Subcutaneous abdominal adipose tissue (tissue), 5 donors: ENCODE data around the gene HOXA4.
A peak's percentile ranks its signal among the peaks of the same experiment; 100 is the strongest.

ENCODE experiments used
- H3K27ac ChIP-seq: one replicate; pipeline ENCODE4 v1.7.0; 2013; ENCODE audit warnings: low read depth, mild to moderate bottlenecking, inconsistent platforms, low read length, moderate library complexity
- H3K27me3 ChIP-seq, 5 donors: one replicate each; pipeline ENCODE4 v1.7.0; 2013; ENCODE audit warnings: low read length in 5 of 5, inconsistent platforms in 1 of 5; ENCODE audit not compliant: control insufficient read depth in 5 of 5, insufficient read depth in 4 of 5
- H3K36me3 ChIP-seq, 5 donors: one replicate each; pipeline ENCODE4 v1.7.0; 2013; ENCODE audit warnings: low read length in 5 of 5; ENCODE audit not compliant: control insufficient read depth in 5 of 5, insufficient read depth in 5 of 5
- H3K4me1 ChIP-seq, 5 donors: one replicate each; pipeline ENCODE4 v1.7.0; 2013; ENCODE audit warnings: low read length in 5 of 5, mild to moderate bottlenecking in 3 of 5, moderate library complexity in 1 of 5; ENCODE audit not compliant: control insufficient read depth in 5 of 5, insufficient read depth in 5 of 5
- H3K4me3 ChIP-seq, 5 donors: one replicate each; pipeline ENCODE4 v1.7.0; 2013; ENCODE audit warnings: low read length in 5 of 5, low read depth in 1 of 5
- H3K9ac ChIP-seq, 5 donors: one replicate each; pipeline ENCODE4 v1.7.0; 2013; ENCODE audit warnings: low read length in 5 of 5, mild to moderate bottlenecking in 4 of 5, moderate library complexity in 3 of 5
- H3K9me3 ChIP-seq, 5 donors: one replicate each; pipeline ENCODE4 v1.7.0; 2013; ENCODE audit warnings: low read length in 5 of 5; ENCODE audit not compliant: control insufficient read depth in 5 of 5
- donor health status: healthy.
- donor health status: healthy.
- donor health status: healthy.
- donor health status: healthy.
- donor health status: healthy.

The HOXA4 gene

DNA sequence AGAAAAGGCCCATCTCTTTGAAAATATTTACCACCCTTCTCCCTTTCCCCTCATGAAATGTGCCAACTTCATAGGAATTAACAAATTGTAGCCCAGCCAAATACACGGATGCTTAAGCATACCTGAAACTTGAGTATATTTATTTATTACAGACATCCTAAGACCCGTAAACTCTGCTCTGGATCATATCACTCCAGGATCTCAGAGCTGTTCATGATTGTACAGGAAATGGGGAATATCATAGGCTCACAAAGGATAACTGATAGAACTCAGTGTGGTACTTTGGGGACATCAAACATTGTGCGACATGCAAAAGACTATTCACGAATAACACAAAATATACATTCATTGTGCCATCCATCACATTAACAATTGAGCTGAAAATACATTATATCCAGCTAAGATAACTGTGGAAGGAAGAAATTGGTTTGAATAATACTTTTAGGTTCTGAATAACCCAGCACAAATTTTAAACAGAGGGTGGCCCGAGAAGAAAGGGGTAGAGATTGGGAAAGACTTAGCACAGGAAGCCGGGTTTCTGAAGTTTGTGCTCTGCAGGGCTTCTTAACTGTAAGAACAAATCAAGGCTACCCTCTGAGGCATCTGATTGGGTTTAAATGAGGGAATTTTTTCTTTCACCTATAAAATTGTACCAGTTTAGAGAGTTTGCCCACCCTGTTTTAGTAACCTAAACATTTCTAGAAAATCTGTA, 37.2 kb downstream of the HOXA4 start:
- Histone ChIP-seq H3K4me3 (no peak overlapping the region), H3K27me3 (peaks cover 0 to 11% (median 4%) of the 10 kb centered on the region in 5 donors), H3K9ac (no peak overlapping the region), H3K9me3 (no peaks in the 10 kb centered on the region), H3K4me1 (peaks cover 11 to 30% (median 27%) of the 10 kb centered on the region in 5 donors), H3K27ac (no peak overlapping the region), H3K36me3 (no peaks in the 10 kb centered on the region)

GRCh38 chr7:27092819-27093110, 37.8 kb downstream of the HOXA4 start:
- H3K36me3 ChIP-seq, result no peaks in the 10 kb centered on the region
- H3K27me3 ChIP-seq, result peaks cover 0 to 17% (median 10%) of the 10 kb centered on the region in 5 donors
- peaks cover 7 to 30% (median 25%) of the 10 kb centered on the region in 5 donors for H3K4me1 ChIP-seq
- H3K4me3 ChIP-seq, result no peak overlapping the region
- no peaks in the 10 kb centered on the region for H3K9me3 ChIP-seq
- H3K27ac ChIP-seq, result no peak overlapping the region
- no peak overlapping the region for H3K9ac ChIP-seq

- Histone ChIP-seq H3K4me3 (no peak overlapping the region), H3K4me1 (peaks cover 2 to 24% (median 21%) of the 10 kb centered on the region in 5 donors), H3K27me3 (peaks cover 0 to 22% (median 14%) of the 10 kb centered on the region in 5 donors), H3K9me3 (no peaks in the 10 kb centered on the region), H3K36me3 (no peaks in the 10 kb centered on the region), H3K27ac (no peak overlapping the region), H3K9ac (no peak overlapping the region)
Observed at GRCh38 chr7:27091941-27092818, 38.4 kb downstream of the HOXA4 start.

DNA sequence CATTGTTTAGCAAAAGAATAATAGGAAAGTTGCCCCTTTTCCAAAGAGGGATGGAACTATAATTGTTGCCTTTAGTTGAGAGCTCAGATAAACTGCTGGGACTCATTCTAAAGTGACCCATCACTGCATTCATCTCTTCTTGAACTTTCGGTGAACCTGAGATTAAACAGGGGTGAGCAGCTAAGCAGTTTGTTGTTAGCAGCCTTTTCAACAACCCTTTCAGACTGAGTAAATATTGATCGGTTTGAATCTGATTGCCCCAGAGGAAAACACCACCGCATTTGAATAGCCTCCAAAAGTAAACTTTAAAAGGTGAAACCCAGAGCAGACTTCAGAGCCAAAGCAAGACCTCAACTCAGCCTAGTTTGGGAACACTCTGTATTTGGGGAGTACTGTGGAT, 39.5 kb downstream of the HOXA4 start:
- H3K4me1 ChIP-seq, result peaks cover 0 to 17% (median 14%) of the 10 kb centered on the region in 5 donors
- H3K27me3 ChIP-seq, result peaks cover 0 to 22% (median 14%) of the 10 kb centered on the region in 5 donors
- no peak overlapping the region for H3K9ac ChIP-seq
- no peaks in the 10 kb centered on the region for H3K36me3 ChIP-seq
- H3K9me3 ChIP-seq, result no peaks in the 10 kb centered on the region
- no peak overlapping the region for H3K27ac ChIP-seq
- H3K4me3 ChIP-seq, result no peak overlapping the region

GRCh38 chr7:27088002-27088922, 42.3 kb downstream of the HOXA4 start:
- peak overlapping the region in 4 of 5 donors; percentile 36 to 48 (median 40) for H3K4me3 ChIP-seq
- no peak overlapping the region for H3K27ac ChIP-seq
- H3K27me3 ChIP-seq, result peaks cover 0 to 19% (median 14%) of the 10 kb centered on the region in 5 donors

GRCh38 chr7:27083646-27084045, 46.9 kb downstream of the HOXA4 start:
- H3K27me3 ChIP-seq, result peaks cover 0 to 13% (median 10%) of the 10 kb centered on the region in 5 donors
- H3K36me3 ChIP-seq, result no peaks in the 10 kb centered on the region
- H3K27ac ChIP-seq, result no peak overlapping the region
- peaks cover 0 to 9% (median 6%) of the 10 kb centered on the region in 5 donors for H3K4me1 ChIP-seq
- no peaks in the 10 kb centered on the region for H3K9me3 ChIP-seq
- H3K4me3 ChIP-seq, result no peak overlapping the region
- H3K9ac ChIP-seq, result no peak overlapping the region

More at GRCh38 chr7:27088002-27088922, 42.3 kb downstream of the HOXA4 start:
- Histone ChIP-seq H3K4me1 (peaks cover 0 to 9% (median 6%) of the 10 kb centered on the region in 5 donors), H3K9ac (no peak overlapping the region), H3K36me3 (no peaks in the 10 kb centered on the region), H3K9me3 (no peaks in the 10 kb centered on the region)

DNA sequence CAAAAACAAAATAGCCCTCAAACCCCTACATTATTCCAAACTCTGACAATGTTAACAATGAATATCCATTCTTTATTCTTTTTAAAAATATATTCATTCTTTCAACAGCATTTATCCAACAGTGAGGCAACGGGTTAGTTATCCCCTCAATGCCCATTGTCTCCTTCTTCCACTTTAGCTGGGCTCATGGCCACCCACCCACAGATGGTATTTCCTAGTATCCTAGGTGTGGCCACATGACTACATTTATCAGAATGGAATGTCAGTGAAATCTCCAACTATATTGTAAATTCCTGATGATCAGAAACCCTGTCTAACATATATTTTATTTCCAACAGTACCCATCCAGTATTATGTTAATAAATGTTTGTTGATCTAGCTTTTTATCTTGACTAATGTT, 48.4 kb downstream of the HOXA4 start:
- no peaks in the 10 kb centered on the region for H3K27me3 ChIP-seq
- no peaks in the 10 kb centered on the region for H3K36me3 ChIP-seq
- no peaks in the 10 kb centered on the region for H3K9me3 ChIP-seq
- no peak overlapping the region for H3K4me3 ChIP-seq
- no peaks in the 10 kb centered on the region for H3K4me1 ChIP-seq
- H3K27ac ChIP-seq, result no peak overlapping the region
- H3K9ac ChIP-seq, result no peak overlapping the region

- Histone ChIP-seq H3K27me3 (no peaks in the 10 kb centered on the region), H3K4me1 (no peaks in the 10 kb centered on the region), H3K4me3 (no peak overlapping the region), H3K9me3 (no peaks in the 10 kb centered on the region), H3K27ac (no peak overlapping the region), H3K9ac (no peak overlapping the region), H3K36me3 (no peaks in the 10 kb centered on the region)
Observed at GRCh38 chr7:27080844-27081436, 49.6 kb downstream of the HOXA4 start.

- H3K9ac ChIP-seq, result no peak overlapping the region
- peaks cover 0 to 4% (median 0%) of the 10 kb centered on the region in 5 donors for H3K9me3 ChIP-seq
- H3K27me3 ChIP-seq, result no peaks in the 10 kb centered on the region
- H3K27ac ChIP-seq, result no peak overlapping the region
- no peak overlapping the region for H3K4me3 ChIP-seq
- no peaks in the 10 kb centered on the region for H3K36me3 ChIP-seq
- H3K4me1 ChIP-seq, result no peaks in the 10 kb centered on the region
Observed at GRCh38 chr7:27079234-27079975, 51.2 kb downstream of the HOXA4 start.
